ENCODE measurements around the gene CCDC88C.

- TF ChIP-seq ZNF121 (CRISPR knock-in tag; IDR thresholded peaks at IDR 0.05) (no peak), EMX1 (CRISPR knock-in tag; IDR thresholded peaks at IDR 0.05) (no peak), ESRRA (CRISPR knock-in tag; IDR thresholded peaks at IDR 0.05; ENCODE audit: borderline replicate concordance) (no peak), JUN (CRISPR knock-in tag; IDR thresholded peaks at IDR 0.05) (no peak), ZBTB43 (CRISPR knock-in tag; IDR thresholded peaks at IDR 0.05) (no peak), NFATC4 (CRISPR knock-in tag; IDR thresholded peaks at IDR 0.05) (no peak)
- TF ChIP-seq, protein P1, sequence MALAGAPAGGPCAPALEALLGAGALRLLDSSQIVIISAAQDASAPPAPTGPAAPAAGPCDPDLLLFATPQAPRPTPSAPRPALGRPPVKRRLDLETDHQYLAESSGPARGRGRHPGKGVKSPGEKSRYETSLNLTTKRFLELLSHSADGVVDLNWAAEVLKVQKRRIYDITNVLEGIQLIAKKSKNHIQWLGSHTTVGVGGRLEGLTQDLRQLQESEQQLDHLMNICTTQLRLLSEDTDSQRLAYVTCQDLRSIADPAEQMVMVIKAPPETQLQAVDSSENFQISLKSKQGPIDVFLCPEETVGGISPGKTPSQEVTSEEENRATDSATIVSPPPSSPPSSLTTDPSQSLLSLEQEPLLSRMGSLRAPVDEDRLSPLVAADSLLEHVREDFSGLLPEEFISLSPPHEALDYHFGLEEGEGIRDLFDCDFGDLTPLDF (CRISPR knock-in tag; IDR thresholded peaks at IDR 0.05): no peak
Measured at GRCh38 chr14:91227183-91227628, 190.4 kb downstream of the CCDC88C start.
